Adrenal gland (tissue), 12 donors: ENCODE measurements around the gene SLC22A25. TPM values are rescaled to one million over a fixed set of nuclear protein-coding genes. Genes with fewer than 3 reads are reported as not detected.

Experiments
- DNase-seq, 7 donors: peaks; one replicate each; pipeline ENCODE4 v3.0.0-alpha.2; 2019 to 2020
- H3K27ac ChIP-seq, 5 donors: fragments of 200-600 bp; sonication (generic) in 4 of 5; 1 replicate in 3 of 5; 2 replicates in 2 of 5; pipeline versions ENCODE4 v1.5.1 to v1.8.0; 2016 to 2020; ENCODE audit warnings: mild to moderate bottlenecking in 1 of 5
- H3K27me3 ChIP-seq: fragments of 200-600 bp; 2 replicates; pipeline ENCODE4 v1.8.0; 2021
- H3K36me3 ChIP-seq, 2 donors: fragments of 200-600 bp; replicated peaks in 1 of 2; 1 replicate in 1 of 2; 2 replicates in 1 of 2; pipeline versions ENCODE4 v1.5.1 to v1.8.0; 2018 to 2022
- H3K4me1 ChIP-seq, 2 donors: fragments of 200-600 bp; replicated peaks in 1 of 2; 1 replicate in 1 of 2; 2 replicates in 1 of 2; pipeline versions ENCODE4 v1.5.1 to v1.8.0; 2018 to 2021
- H3K4me3 ChIP-seq, 4 donors: fragments of 200-600 bp; sonication (generic) in 3 of 4; one replicate each; pipeline ENCODE4 v1.5.1; 2016 to 2018
- H3K9me3 ChIP-seq, 3 donors: fragments of 200-600 bp; sonication (generic) in 1 of 3; replicated peaks in 1 of 3; 1 replicate in 2 of 3; 2 replicates in 1 of 3; pipeline versions ENCODE4 v1.5.1 to v1.8.0; 2016 to 2021
- CTCF ChIP-seq, 6 experiments: fragments of 450-650 bp in 4 of 6; fragments of 200-600 bp in 2 of 6; sonication (generic) in 1 of 6; IDR thresholded peaks; 1 replicate in 5 of 6; 2 replicates in 1 of 6; pipeline versions ENCODE4 v1.5.1 to v1.8.0; 2016 to 2021; ENCODE audit warnings: antibody characterized with exemption in 6 of 6, mild to moderate bottlenecking in 2 of 6, moderate library complexity in 1 of 6
- POLR2A ChIP-seq, 2 donors: fragments of 450-650 bp; IDR thresholded peaks; one replicate each; pipeline ENCODE4 v1.6.1; 2017; ENCODE audit warnings: antibody characterized with exemption in 2 of 2, mild to moderate bottlenecking in 2 of 2, moderate library complexity in 1 of 2
- WGBS, 4 donors: extraction: QIAGEN DNeasy Blood & Tissue Kit in 2 of 4; methylation state at CpG; one replicate each; pipeline versions ENCODE4 v1.1.5 to v1.1.7; 2013 to 2017; 5-methylcytosine and 5-hydroxymethylcytosine counted together
- intact Hi-C, 2 donors: fragments of 100-400 bp; cut with DNase I; formaldehyde crosslinking; loops; one replicate each; pipeline versions ENCODE4 v1.14.1 to v1.15.0; 2022 to 2023
- polyA plus RNA-seq, 3 donors: library from polyadenylated mRNA; stranded (reverse); fragments of 200-250 nt in 2 of 3; fragments of 350-450 nt in 1 of 3; fragmentation: Illumina TruSeq in 1 of 3; extraction: RNeasy Lipid Tissue Mini Kit (QIAGEN cat#74804) in 1 of 3; gene quantifications; one replicate each; pipeline ENCODE4 v1.2.3, GENCODE V29; 2013 to 2014
- total RNA-seq, 9 donors: library from RNA; depleted of rRNA in 4 of 9; stranded (reverse); fragments of >200 nt in 4 of 9; fragments of 120-200 nt in 1 of 9; fragmentation: NEBNext Ultra II Directional in 1 of 9; extraction: Animal tissue kit (Norgen Biotek cat#: 25700) in 1 of 9; gene quantifications; one replicate each; pipeline versions ENCODE4 v1.1.0 to v1.2.4, GENCODE V29; 2013 to 2023
- donor health status: healthy with polysubstance abuse.
- donor health status: Bipolar disorder and iron deficiency.
- donor health status: DM: yes; HTN: yes; CAD: no.
- donor health status: DM: no; HTN: no; CAD: no.
- donor health status: DM: no; HTN: no; CAD: no.
- donor health status: DM: yes; HTN: yes; CAD: no.

Gene SLC22A25
- total and polyA plus RNA-seq, 12 donors, result 0.06 to 0.08 TPM; not detected in 10

- 35 to 38% (median 36%) methylated on average over 3 of the region's 3 CpGs for WGBS, 4 donors
- DNase-seq, result no peak
- no peak overlapping the region for H3K27ac ChIP-seq
- no peaks in the 10 kb centered on the region for H3K36me3 ChIP-seq
- H3K4me1 ChIP-seq, result no peaks in the 10 kb centered on the region
- no peaks in the 10 kb centered on the region for H3K27me3 ChIP-seq
- H3K4me3 ChIP-seq, result no peak overlapping the region
- TF ChIP-seq CTCF (IDR thresholded peaks at IDR 0.05), result no peak
- TF ChIP-seq POLR2A (IDR thresholded peaks at IDR 0.05), result no peak
- H3K9me3 ChIP-seq, result no peaks in the 10 kb centered on the region
- intact Hi-C loops, result loop anchor here (10.0 kb wide), 2 partner anchors 175 to 305 kb away; no protein-coding TSS in a partner anchor
These were observed 33.3 kb downstream of the SLC22A25 start for GRCh38 chr11:63210111-63210510.

Other genes with a start within 250 kb of the SLC22A25 start
- gene SLC22A8, start 227.8 kb downstream of the SLC22A25 start, total RNA-seq, result not detected
- gene SLC22A8, start 227.8 kb downstream of the SLC22A25 start, polyA plus RNA-seq, result not detected
- gene SLC22A24, start 99.4 kb downstream of the SLC22A25 start, total RNA-seq, result not detected
- gene SLC22A24, start 99.4 kb downstream of the SLC22A25 start, polyA plus RNA-seq, result not detected
- under 1 TPM in 1 of 9 donors, not detected in 8; 0.06 TPM for gene SLC22A9, start 126.2 kb upstream of the SLC22A25 start, total RNA-seq
- not detected for gene SLC22A9, start 126.2 kb upstream of the SLC22A25 start, polyA plus RNA-seq
- 1 to 10 TPM in 4 of 9 donors, under 1 TPM in 3, not detected in 2; 0.69 to 7.9 (median 1.0) TPM for gene PLAAT5, start 247.6 kb upstream of the SLC22A25 start, total RNA-seq
- gene PLAAT5, start 247.6 kb upstream of the SLC22A25 start, polyA plus RNA-seq, result 1 to 10 TPM in 2 of 3 donors, under 1 TPM in 1; 0.64 to 8.1 (median 2.0) TPM